ENCODE measurements around the gene CSTPP1.

Gene CSTPP1

GRCh38 chr11:47130543-47130942 is 194.0 kb downstream of the CSTPP1 start:
- FAIRE-seq: no peak

GRCh38 chr11:47131136-47131535 is 194.6 kb downstream of the CSTPP1 start:
- no peak for FAIRE-seq
- no peak for DNase-seq (ENCODE audit: insufficient read length, low spot score)
- no peak for TF ChIP-seq POLR2A (IDR thresholded peaks at IDR 0.05; ENCODE audit: low read depth, low read length)

More at GRCh38 chr11:47130543-47130942, 194.0 kb downstream of the CSTPP1 start:
- no peak for DNase-seq (ENCODE audit: insufficient read length, low spot score)
- TF ChIP-seq POLR2A (IDR thresholded peaks at IDR 0.05; ENCODE audit: low read depth, low read length): no peak

DNA sequence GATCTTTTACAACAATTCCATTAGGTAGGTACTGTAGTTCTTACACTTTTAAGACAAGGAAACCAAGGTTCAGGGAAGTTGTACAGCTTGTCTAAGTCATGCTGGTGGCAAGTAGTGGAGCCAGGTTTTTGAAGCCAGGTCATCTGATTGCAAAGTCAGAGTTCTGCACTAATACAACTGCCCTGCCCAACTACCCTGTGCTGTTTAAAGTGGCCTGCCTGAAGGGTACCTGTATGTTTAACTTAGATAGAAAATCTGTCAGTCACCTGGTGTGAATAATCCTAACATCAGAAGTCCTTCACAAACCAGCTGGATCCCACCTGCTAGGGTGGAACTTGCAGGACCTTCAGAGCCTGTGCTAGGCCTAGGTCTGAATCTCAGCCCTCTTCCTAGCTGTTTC is 195.9 kb downstream of the CSTPP1 start:
- no peak for TF ChIP-seq POLR2A (IDR thresholded peaks at IDR 0.05; ENCODE audit: low read depth, low read length)
- DNase-seq (ENCODE audit: insufficient read length, low spot score) (no peak), FAIRE-seq (no peak)

DNA sequence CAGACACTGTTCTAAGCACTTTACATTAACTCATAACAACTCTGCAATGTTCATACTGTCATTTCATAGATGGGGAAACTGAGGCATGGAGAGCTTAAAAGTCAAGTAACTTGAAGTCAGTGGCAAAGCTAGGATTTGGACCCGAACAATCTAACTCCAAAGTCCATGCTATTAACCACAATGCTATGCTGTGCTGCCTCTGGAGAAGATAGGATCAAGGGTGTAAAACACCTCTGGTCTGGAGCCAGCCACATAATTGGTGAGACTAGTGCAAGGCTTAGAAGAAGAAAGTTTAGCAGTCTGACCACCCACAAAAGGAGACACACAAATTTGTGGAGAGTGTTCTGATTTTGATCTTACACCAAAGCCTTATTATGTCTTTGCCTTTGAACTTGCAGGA is 196.4 kb downstream of the CSTPP1 start:
- DNase-seq (ENCODE audit: insufficient read length, low spot score) (no peak), FAIRE-seq (no peak)

DNA sequence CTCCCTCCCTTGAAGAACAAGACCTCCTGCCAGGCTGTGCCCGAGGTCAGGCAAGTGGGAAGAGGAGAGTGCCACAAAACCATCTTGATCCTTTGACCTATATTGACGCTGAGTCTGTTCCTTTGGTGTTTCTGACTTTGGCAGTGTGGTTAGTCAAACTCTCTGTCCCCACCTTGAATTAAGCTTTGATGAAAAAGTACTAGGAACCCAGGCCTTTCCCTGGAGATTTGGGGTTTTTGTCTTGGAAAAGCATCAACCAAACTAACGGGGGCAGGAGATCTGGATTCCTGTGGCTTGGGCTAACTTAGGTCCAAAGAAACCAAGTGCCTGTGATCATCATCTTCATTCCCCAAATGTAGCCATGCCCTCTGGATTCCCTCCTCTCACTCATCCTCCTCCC is 199.8 kb downstream of the CSTPP1 start:
- DNase-seq (ENCODE audit: insufficient read length, low spot score) (no peak), FAIRE-seq (no peak)
- no peak for TF ChIP-seq POLR2A (IDR thresholded peaks at IDR 0.05; ENCODE audit: low read depth, low read length)

More for the DNA sequence above, 196.4 kb downstream of the CSTPP1 start:
- no peak for TF ChIP-seq POLR2A (IDR thresholded peaks at IDR 0.05; ENCODE audit: low read depth, low read length)

GRCh38 chr11:47136921-47137320 is 200.4 kb downstream of the CSTPP1 start:
- TF ChIP-seq POLR2A (IDR thresholded peaks at IDR 0.05; ENCODE audit: low read depth, low read length): no peak
- FAIRE-seq (no peak), DNase-seq (ENCODE audit: insufficient read length, low spot score) (no peak)

DNA sequence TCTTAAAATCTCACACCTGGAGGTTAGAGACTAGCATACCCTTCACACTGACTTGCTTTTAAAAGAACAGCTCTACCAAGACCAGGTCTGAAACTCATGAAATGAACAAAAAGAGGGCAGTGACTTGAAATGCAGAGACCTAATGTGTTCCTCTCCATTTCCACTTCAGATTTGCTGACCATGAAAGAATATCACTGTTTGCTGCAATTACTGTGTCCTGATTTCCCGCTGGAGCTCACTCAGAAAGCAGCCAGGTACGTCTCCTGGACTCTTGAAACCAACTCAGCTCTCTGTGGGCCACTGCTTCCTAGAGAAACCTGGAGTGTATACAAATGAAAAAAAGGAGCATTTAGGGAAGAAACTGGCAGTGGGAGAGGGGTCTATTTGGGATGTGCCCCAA is 200.9 kb downstream of the CSTPP1 start:
- DNase-seq (ENCODE audit: insufficient read length, low spot score) (no peak), FAIRE-seq (no peak)
- TF ChIP-seq POLR2A (IDR thresholded peaks at IDR 0.05; ENCODE audit: low read depth, low read length): no peak

GRCh38 chr11:47139878-47140277 is 203.3 kb downstream of the CSTPP1 start:
- no peak for TF ChIP-seq POLR2A (IDR thresholded peaks at IDR 0.05; ENCODE audit: low read depth, low read length)
- FAIRE-seq (no peak), DNase-seq (ENCODE audit: insufficient read length, low spot score) (no peak)

DNA sequence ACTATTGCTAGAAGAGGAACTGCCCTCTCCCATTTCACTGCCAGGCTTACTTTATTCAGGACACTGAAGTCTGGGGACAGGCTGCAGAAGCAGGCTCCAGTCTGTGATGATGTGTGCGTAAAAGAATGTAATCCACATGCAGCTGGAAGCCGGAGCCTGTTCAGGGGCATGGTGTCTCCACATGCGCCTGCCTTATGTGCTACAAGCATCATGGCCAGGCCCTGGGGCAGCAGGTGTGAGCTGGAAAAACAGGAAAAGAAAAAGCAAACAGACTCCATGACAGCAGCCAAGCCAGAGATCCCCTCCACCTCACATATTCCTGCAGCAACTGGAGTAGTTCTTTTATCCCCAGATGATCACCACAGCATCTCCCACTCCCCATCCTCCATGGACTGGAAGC is 206.8 kb downstream of the CSTPP1 start:
- DNase-seq (ENCODE audit: insufficient read length, low spot score): peak; percentile 83
- FAIRE-seq: peak; percentile 84
- no peak for TF ChIP-seq POLR2A (IDR thresholded peaks at IDR 0.05; ENCODE audit: low read depth, low read length)

DNA sequence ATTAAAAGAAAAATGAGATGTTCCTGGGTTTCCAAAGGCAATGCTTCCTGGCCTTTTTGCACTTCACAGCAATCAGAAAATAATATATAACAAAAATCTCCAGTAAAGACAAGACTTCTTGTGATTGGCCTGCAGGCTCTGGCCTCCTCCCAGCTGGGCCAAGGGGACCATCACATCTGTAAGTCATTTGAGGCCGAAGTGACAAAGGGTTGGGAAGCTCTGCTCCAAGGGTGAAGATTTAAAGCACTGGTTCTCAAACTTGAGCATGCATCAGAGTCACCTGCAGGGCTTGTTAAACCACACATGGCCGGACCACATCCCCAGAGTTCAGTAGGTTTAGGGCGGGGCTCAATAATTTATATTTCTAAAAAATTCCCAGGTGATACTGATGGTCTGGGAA is 208.0 kb downstream of the CSTPP1 start:
- FAIRE-seq: no peak
- DNase-seq (ENCODE audit: insufficient read length, low spot score): no peak
- no peak for TF ChIP-seq POLR2A (IDR thresholded peaks at IDR 0.05; ENCODE audit: low read depth, low read length)

GRCh38 chr11:47147250-47147649 is 210.7 kb downstream of the CSTPP1 start:
- DNase-seq (ENCODE audit: insufficient read length, low spot score): no peak
- no peak for FAIRE-seq
- TF ChIP-seq POLR2A (IDR thresholded peaks at IDR 0.05; ENCODE audit: low read depth, low read length): no peak

DNA sequence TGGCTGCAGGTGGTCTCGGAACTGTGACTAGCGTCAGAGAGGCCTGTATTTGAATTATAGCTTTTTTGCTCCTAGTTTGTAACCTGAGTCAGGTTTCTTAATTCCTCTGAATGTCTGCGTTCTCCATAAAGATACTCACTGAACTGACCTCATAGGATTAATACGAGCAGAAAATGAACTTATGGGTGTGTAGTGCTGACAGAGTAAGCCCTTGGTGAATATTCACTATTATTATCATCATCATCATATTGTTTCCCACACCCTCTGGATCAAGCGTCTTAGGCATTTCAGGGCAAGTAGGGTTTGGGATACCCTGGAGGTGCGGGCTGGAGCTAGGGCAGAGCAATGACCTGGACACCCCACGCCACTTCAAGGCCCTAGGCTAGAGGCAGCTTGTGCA is 211.1 kb downstream of the CSTPP1 start:
- DNase-seq (ENCODE audit: insufficient read length, low spot score): no peak
- no peak for FAIRE-seq
- TF ChIP-seq POLR2A (IDR thresholded peaks at IDR 0.05; ENCODE audit: low read depth, low read length): no peak

DNA sequence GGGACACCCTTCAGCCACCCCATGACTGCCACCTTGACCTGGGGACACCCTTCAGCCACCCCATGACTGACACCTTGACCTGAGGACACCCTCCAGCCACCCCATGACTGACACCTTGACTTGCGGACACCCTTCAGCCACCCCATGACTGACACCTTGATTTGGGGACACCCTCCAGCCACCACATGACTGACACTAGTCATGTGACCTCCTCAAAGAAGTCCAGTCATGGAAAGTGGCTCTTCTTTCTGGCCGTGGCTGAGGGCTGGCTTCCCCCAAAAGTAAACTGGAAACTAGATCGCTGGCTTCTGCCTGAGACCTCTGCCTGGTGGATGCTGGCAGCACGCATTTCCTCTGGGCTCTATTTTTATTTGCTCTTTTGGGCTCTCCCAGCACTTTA is 211.7 kb downstream of the CSTPP1 start:
- DNase-seq (ENCODE audit: insufficient read length, low spot score) (no peak), FAIRE-seq (no peak)
- no peak for TF ChIP-seq POLR2A (IDR thresholded peaks at IDR 0.05; ENCODE audit: low read depth, low read length)

DNA sequence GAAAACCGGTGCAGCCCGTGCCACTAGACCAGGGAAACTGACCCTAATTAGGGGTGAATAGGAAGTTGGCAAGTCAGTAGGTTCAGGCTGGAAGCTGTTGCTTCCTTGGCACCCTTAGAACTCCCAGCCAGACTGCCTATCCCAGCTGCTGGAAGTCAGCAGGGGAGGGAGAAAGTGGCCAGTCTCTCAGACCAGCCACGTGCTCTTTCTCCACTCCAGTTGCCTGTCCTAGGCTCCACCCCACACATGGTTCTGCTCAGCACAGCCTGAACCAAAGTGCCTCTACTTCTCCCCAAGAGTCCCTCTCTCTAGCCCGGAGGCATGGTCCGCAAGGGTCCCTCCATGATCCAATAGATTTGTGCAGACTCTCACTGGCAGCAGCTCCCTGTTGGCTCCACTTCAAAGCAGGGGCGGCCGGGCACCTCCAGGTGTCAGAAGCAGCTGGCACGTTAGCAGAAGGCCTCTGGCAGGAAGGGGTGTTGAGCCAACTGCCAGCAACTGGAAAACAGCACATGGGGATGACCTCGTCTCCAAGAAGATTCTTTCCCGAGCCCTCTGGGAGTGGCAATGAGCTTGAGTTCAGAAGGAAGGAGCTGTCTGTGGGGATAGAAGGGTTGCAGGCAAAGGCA is 212.5 kb downstream of the CSTPP1 start:
- DNase-seq (ENCODE audit: insufficient read length, low spot score) (no peak), FAIRE-seq (no peak)
- TF ChIP-seq POLR2A (IDR thresholded peaks at IDR 0.05; ENCODE audit: low read depth, low read length): no peak

DNA sequence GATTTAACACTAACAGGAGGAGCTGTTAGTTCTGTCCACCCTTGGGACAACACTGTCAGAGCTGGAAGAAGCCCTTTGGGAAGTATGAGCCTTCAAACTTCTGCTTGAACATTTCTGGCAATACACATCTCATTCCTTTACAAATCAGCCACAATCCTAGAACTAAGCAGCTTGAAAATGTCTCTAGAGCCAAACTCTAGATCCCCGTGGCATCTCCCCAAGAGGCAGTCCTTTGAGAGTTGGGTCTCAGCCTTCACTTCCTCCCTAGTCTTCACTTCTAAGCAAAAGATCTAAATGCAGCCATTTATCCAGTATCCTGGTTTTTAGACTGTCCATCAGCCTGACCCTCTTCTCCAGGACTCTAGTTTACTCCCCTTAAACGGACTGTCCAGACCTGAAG is 213.2 kb downstream of the CSTPP1 start:
- FAIRE-seq: no peak
- TF ChIP-seq POLR2A (IDR thresholded peaks at IDR 0.05; ENCODE audit: low read depth, low read length): no peak
- no peak for DNase-seq (ENCODE audit: insufficient read length, low spot score)
